Fibroblast of skin of left biceps (primary cell): Measurements from ENCODE around the gene SERPINC1.
"Not testable (repeated sequence)": the region's sequence is repeated elsewhere in the genome, so short reads cannot be mapped to it uniquely, and the experiment has no call there.

ENCODE experiments used
- DNase-seq, 2 experiments: peaks; one replicate each; pipeline ENCODE4 v3.0.0-alpha.2; 2013; ENCODE audit warnings: low read depth in 2 of 2

The SERPINC1 gene

DNA sequence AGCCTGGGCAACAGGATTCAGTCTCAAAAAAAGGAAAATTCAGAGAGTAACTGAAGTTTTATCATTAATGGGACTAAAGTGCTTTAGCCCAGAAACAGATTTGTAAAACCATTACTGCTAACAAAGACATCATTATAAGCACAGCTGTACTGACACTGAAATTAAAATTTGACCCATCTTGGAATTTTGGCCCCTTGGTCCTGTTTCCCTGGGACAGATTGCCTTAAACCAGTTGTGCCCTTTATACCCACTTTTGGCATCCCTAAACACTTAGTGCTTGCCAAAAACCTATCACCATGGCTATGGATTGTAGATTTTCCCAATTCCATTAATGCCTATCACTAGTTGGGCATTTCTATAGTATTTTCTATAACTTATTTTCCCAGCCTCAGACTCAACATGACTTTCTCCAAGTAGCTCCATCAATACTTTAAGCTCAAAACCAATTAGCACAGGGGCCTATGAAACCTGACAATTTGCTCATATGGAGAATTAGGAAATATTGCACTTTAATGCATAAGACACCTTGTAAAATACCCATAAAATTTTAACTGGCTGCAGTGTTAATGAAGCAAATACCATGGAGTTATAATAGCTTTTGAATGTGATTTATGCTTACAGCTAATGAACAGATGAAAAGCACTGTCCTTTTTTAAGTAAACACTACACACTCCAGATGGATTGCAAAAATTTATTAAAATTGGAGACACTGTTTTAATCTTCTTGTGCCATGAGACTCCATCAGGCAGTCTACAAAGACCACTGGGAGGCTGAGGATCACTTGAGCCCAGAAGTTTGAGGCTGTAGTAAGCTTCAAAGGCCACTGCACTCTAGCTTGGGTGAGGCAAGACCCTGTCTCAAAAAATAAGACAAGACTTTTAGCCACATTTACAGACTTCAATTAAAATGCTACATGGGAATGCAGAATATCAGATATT lies 53.6 kb downstream of the SERPINC1 start:
- DNase-seq = no peak

DNA sequence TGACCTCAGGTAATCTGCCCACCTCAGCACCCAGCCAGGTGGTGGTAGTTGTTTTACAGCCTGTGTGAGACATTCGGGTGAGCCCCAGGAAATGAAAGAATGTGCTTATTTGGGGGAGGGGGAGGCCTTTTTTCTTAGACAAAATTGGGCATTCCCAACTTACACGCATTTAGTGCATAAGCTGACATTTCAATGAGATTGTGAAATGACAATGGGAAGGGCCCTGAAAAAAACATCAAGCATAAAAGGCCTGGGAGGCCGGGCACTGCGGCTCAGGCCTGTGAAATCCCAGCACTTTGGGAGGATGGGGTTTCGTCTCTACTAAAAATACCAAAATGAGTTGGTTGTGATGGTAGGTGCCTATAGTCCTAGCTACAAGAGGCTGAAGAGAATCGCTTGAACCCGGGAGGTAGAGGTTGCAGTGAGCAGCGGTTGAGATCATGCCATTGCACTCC lies 54.3 kb downstream of the SERPINC1 start:
- DNase-seq = no peak

DNA sequence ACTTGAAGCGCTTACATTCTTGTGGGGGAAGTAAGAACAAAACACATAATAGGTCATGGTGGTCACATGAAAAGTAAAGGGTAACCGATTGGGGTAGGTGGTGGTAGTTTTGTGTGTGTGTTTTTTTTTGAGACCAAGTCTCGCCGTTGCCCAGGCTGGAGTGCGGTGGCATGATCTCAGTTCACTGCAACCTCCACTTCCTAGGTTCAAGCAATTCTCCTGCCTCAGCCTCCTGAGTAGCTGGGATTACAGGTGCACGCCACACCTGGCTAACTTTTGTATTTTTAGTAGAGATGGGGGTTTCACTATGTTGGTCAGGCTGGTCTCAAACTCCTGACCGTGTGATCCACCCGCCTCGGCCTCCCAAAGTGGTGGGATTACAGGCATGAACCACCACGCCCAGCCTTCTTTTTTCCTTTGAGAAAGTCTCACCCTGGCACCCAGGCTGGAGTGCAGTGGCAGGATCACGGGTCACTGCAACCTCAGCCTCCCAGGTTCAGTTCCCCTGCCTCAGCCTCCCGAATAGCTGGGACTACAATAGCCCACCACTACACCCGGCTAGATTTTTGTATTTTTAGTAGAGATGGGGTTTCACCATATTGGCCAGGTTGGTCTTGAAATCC lies 54.9 kb downstream of the SERPINC1 start:
- DNase-seq = not testable (repeated sequence)

DNA sequence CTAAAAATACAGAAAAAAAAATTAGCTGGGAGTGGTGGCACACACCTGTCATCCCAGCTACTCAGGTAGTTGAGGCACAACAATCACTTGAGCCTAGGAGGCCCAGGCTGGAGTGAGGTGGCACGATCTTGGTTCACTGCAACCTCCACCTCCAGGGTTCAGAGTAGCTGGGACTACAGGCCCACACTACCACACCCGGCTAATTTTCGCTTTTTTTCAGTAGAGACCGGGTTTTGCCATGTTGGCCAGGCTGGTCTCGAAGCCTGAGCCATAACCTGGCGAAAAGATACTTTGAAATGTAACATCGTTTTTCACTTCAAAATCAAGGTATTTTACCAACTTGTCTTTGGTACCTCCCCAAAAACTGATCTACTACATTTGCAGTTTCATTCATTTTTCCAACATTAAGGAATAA lies 55.4 kb downstream of the SERPINC1 start:
- DNase-seq = no peak

DNA sequence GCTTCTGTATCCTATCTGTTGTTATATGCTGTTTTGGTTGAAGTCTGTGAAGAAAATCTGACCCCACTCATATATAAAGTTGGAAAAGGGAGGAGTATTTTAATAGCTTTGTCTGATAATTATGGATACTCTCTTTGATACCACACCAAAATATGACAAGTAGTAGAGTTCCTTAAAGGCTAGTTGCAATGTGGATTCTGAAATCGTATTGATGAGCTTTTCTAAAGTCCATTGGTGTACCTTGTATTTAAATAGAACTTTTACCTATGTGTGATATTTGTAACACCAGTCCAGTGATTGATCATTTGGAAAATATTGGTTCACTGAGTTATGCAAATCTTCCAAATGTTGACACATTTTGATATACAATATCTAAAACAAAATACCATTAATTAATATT lies 57.1 kb downstream of the SERPINC1 start:
- DNase-seq = no peak

DNA sequence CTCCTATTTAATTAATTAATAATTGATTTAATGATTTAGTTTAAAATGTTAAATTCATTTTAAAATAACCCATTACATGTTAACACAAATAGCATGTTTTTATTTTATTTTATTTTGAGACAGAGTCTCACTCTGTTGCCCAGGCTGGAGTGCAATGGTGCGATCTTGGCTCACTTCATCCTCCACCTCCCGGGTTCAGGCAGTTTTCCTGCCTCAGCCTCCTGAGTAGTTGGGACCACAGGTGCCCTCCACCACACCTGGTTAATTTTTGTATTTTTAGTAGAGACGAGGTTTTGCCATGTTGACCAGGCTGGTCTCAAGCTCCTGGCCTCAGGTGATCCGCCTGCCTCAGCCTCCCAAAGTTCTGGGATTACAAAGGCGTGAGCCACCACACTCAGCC lies 57.6 kb downstream of the SERPINC1 start:
- not testable (repeated sequence) for DNase-seq

DNA sequence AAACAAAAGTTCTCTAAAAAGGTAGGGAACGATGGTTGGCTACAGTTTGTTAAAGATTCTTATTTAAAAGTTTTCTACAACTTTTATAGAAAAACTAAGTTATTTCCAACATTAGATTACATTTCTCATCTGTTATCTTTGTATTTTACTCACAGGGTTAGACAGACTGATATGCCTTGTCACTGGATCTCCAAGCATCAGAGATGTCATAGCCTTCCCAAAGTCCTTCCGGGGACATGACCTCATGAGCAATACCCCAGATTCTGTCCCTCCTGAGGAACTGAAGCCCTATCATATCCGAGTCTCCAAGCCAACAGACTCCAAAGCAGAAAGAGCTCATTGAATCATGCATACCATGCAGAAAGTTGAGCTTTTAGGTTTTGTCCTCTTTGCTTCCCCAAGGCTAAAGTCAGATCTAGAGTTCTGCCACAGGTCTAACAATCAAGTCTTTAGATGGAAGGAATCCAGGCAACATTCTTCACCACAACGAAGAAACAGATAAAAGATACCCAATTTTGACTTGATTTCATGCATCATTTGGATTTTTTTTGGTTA lies 59.7 kb downstream of the SERPINC1 start:
- DNase-seq = no peak

DNA sequence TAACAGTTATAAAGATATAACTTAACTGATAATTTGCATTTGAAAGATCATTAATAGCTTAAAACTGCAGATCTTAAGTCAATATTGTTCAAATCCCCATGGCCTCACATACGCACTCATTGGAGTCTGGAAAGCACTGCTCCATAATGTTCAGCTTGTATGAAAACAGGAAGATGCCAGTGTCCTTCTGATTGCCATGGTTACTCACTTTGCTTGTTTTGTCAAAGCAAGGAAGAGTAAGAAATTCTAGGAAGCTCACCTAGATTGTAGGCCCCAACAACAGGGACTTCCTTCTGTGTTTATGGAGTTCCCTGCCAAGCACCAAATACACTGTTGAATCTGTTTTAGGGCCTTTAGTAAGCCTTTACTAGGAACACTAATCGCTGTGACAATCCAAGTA lies 60.2 kb downstream of the SERPINC1 start:
- no peak for DNase-seq

DNA sequence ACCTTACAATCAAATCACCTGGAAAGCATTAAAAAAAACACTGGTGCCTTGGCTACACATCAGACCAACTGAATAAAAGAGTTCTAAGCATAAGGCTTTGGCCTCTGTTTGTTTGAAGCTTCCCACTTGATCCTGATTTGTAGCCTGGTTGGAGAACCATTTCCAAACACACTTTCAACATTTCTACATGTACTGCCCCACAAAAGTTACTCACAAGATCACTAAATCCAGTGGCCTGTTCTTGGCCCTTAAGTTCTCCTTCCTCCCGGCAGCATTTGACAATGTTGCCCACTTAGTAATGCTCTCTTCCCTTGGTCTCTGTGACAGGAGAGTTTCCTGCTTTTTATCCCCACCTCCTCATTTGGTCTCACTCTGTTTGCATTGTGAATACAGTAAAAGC lies 61.1 kb downstream of the SERPINC1 start:
- DNase-seq = no peak
